CD4-positive, alpha-beta T cell treated with Interleukin-4 for 1 hour (primary cell): ENCODE results near the gene BCL11B.

Source experiments
- DNase-seq, 2 donors: peaks; one replicate each; pipeline ENCODE4 v3.0.0-alpha.2; 2020 to 2022

Gene BCL11B

GRCh38 chr14:99216191-99216590 lies 55.8 kb downstream of the BCL11B start:
- no peak for DNase-seq

- DNase-seq: no peak
These were observed 56.7 kb downstream of the BCL11B start for GRCh38 chr14:99215277-99215676.

- no peak for DNase-seq
These were observed 57.3 kb downstream of the BCL11B start for GRCh38 chr14:99214701-99215100.

- DNase-seq: no peak
These were observed 58.4 kb downstream of the BCL11B start for GRCh38 chr14:99213527-99213971.

DNA sequence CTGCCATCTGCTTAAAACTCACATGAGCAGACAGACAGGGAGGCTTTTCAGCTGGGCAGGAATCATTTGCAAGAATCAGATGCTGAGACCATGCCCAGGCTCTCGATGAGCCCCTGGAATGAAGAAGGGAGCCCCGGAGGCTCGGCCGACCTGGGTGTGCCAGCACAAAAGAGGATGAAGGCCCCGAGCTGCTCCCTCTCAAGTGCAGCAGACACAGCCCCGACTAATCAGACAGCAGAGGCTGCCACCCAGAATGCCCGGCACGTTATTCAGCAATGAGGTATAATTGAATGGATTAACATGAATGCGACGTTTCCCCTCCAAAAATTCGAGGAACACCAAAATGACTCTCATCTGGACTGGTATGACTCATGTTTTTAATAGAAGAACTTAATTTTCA lies 58.9 kb downstream of the BCL11B start:
- peak in 1 of 2 donors; percentile 26 for DNase-seq

DNA sequence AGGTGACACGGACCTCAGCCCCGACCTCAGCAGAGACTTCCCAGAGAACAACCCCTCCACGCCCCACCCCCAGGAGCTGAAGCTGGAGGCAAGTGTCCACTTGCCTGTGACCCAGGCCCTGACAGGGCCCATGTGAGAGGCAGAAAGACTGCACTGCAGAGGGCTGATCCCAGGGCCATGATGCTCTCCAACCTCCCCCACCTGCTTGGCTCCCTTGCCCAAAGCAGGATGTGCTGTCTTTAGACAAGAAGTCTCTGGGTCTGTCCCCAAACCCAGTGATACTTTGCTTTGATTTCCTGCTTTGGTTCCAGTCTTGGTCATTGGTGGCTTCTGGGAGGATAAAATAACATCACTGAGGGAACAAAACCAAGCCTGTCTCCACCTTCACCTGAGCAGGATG lies 59.4 kb downstream of the BCL11B start:
- no peak for DNase-seq

DNA sequence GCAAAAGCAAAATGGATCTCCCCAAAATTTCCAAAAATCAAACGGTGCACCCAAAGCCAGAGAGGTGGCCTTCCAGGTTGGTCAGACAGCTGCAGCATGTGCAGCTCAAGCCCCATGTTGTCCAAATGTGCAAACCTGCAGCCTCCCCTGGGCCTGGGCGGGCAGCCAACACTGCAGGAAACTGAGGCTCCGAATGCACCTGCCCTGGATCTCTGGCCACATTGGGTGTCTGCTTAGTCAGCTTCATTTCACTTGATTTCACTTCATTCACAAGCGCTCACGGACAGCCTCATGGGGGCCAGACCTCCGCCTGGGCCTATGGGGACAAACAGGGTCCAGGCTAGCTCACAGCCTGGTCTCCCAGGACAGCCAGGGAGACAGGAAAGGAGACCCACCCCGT lies 59.8 kb downstream of the BCL11B start:
- DNase-seq: no peak

DNA sequence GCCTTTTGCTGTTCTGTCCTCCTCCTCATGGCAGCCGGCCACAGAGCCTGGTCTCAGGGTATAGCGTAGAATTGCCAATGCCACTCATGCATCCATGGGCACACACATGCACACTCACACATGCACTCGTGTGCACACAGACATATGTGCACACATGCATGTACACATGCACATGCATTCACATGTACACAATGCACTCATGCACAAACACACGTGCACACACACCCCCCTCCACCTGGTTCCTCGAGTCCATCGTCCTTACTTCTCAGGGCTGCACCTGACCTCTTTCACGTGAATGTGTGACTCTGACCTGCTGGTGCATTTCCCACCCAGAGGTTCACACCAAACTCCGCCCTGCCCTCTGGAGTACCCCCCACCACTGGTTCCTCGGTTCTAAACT lies 60.6 kb downstream of the BCL11B start:
- no peak for DNase-seq

- no peak for DNase-seq
These were observed 61.7 kb downstream of the BCL11B start for GRCh38 chr14:99210333-99210732.

- no peak for DNase-seq
These were observed 62.6 kb downstream of the BCL11B start for GRCh38 chr14:99209409-99209808.

- DNase-seq: no peak
These were observed 63.7 kb downstream of the BCL11B start for GRCh38 chr14:99208318-99208717.

GRCh38 chr14:99207456-99207855 lies 64.5 kb downstream of the BCL11B start:
- no peak for DNase-seq

DNA sequence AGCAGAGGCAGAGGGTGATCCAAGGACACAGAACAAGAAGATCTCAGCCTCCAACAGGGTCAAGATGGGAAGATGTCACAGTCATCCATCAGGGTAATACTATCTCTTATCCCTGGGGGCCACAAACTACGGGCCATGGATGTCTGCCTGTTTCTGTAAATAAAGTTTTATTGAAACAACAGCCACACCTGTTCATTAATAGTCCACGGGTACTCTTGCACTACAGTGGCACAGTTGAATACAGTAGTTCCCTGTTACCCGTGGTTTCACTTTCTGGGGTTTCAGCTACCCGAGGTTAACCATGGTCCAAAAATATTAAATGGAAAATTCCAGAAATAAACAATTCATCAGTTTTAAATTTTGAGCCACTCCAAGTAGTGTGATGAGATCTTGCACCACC lies 65.9 kb downstream of the BCL11B start:
- DNase-seq: peak in 1 of 2 donors; percentile 49

- DNase-seq: no peak
These were observed 66.8 kb downstream of the BCL11B start for GRCh38 chr14:99205086-99205688.

DNA sequence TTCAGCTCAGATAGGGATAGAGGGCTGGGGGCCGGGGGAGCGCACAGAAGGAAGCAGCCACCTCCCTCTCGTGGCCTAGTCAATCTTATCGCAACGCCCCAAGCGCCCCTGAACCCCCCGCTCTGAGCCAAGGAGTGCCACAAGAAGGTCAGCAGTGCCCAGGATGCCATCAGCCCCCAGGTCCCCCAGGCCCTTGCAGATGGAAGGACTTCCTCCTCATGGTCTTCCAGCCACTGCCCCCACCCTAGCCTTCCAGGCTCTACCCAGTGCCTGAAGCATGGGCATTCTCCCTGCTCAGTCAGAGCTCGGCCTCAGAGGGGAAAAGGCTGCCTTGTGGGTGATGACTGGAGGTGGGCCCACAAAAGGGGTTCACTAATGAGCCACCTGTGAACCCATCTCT lies 68.2 kb downstream of the BCL11B start:
- DNase-seq: no peak

- DNase-seq: no peak
These were observed 68.9 kb downstream of the BCL11B start for GRCh38 chr14:99203080-99203479.

- no peak for DNase-seq
These were observed 69.5 kb downstream of the BCL11B start for GRCh38 chr14:99202516-99202915.

- DNase-seq: peak; percentile 45 to 50
These were observed 70.5 kb downstream of the BCL11B start for GRCh38 chr14:99201351-99202073.

GRCh38 chr14:99200654-99201005 lies 71.4 kb downstream of the BCL11B start:
- DNase-seq: no peak

DNA sequence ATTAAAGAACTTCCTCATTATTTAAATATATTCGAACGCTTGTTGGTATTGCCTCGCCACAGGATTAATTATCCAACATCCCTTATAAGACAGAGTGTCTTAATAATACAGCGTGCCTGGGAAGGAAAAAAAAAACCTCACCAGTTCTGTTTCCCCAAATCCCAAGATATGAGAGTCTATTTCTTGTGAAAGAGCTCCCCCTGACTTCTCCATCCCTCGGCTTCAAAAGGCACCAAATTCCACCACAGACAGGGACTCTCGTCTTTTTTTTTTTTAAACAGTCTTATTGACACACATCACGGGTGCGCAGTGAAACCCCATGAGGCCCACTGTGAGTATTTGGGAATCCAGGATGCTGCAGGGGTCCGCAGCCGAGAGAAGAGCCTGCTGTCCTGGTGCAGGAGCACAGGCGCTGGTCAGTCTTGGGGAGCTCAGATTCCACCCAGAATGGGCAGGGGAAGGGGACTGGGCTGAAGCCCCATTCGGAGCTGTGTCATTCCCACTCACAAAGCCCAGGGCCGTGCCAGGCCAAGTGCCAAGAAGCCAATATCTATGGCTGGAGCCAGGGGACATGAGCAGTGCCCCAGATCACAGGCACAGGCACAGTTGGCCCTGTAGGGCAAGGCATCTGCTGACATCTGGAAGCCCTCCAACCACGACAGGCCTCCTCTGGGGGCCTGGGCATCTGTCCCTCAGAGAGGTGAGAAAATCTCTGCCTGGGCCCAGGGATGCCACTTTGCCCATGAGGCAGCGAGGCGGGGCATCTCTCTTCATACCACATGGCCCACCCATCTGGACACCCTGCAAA lies 71.9 kb downstream of the BCL11B start:
- no peak for DNase-seq

- DNase-seq: no peak
These were observed 73.1 kb downstream of the BCL11B start for GRCh38 chr14:99198746-99199502.

GRCh38 chr14:99196310-99196650 lies 75.7 kb downstream of the BCL11B start:
- DNase-seq: no peak

- DNase-seq: no peak
These were observed 76.2 kb downstream of the BCL11B start for GRCh38 chr14:99195602-99196309.
